ENCODE data around the gene KPNA3.
A peak's percentile ranks its signal among the peaks of the same experiment; 100 is the strongest.
"Not testable (repeated sequence)": the region's sequence is repeated elsewhere in the genome, so short reads cannot be mapped to it uniquely, and the experiment has no call there.

KPNA3 gene

GRCh38 chr13:49759503-49759902, 33.0 kb downstream of the KPNA3 start:
- FAIRE-seq (no peak), DNase-seq (ENCODE audit: low spot score) (no peak)

DNA sequence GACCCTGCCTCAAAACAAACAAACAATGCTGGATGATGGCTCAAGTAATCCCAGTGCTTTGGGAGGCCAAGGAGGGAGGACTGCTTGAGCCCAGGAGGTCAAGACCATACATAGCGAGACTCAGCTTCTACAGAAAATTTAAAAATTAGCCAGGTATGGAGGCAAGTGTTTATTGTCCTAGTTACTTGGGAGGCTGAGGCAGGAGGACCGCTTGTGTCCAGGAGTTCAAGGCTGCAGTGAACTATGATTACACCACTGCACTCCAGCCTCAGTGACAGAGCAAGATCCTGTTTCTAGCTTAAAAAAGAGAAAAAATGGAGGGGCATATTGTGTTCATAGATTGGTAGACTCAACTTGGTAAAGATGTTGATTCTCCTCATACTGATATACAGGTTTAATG, 36.2 kb downstream of the KPNA3 start:
- FAIRE-seq (no peak), DNase-seq (ENCODE audit: low spot score) (no peak)

DNA sequence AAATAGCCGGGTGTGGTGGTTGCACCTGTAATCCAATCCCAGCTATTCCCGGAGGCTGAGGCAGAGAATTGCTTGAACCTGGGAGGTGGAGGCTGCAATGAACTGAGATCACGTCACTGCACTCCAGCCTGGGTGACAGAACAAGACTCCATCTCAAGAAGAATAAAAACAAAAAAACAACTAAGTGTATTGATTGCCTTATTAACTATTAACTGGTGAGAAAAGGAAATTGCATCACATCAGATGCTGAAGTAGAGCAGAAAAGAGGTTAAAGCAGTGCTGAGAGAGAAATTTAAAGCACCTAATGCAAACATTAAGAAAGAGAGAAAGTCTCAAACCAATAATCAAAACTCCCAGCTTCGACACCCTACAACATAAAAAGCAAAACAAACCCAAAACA, 38.3 kb downstream of the KPNA3 start:
- FAIRE-seq: no peak
- DNase-seq (ENCODE audit: low spot score): no peak

GRCh38 chr13:49749848-49750247, 42.6 kb downstream of the KPNA3 start:
- FAIRE-seq (no peak), DNase-seq (ENCODE audit: low spot score) (no peak)

DNA sequence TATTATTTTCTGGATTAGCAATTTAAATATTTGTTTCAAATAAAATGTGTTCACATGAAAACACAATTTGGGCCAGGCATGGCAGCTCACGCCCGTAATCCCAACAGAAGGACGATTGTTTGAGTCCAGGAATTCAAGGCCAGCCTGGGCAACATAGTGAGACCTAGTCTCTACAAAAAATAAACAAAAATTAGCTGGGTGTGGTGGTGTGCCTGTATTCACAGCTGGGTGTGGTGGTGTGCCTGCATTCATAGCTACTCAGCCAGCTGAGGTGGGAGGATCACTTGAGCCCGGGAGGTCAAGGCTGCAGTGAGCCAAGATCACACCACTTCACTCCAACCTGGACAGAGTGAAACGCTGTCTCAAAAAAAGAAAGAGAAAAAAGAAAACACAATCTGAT, 46.4 kb downstream of the KPNA3 start:
- DNase-seq (ENCODE audit: low spot score) (no peak), FAIRE-seq (no peak)

DNA sequence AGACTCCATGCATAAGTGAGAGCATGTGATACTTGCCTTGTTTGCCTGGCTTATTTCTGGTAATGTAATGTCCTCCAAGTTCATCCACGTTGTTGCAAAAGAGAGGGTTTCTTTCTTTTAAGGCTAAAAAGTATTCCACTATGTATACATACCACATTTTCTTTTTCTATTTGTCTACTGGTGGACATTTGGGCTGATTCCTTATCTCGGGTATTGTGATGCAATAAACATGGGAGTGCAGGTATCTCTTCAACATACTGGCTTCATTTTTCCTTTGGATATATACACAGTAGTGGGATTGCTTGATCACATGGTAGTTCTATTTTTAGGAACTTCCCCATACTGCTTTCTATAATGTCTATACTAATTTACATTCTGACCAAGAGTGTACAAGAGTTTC, 51.6 kb downstream of the KPNA3 start:
- FAIRE-seq (no peak), DNase-seq (ENCODE audit: low spot score) (no peak)

DNA sequence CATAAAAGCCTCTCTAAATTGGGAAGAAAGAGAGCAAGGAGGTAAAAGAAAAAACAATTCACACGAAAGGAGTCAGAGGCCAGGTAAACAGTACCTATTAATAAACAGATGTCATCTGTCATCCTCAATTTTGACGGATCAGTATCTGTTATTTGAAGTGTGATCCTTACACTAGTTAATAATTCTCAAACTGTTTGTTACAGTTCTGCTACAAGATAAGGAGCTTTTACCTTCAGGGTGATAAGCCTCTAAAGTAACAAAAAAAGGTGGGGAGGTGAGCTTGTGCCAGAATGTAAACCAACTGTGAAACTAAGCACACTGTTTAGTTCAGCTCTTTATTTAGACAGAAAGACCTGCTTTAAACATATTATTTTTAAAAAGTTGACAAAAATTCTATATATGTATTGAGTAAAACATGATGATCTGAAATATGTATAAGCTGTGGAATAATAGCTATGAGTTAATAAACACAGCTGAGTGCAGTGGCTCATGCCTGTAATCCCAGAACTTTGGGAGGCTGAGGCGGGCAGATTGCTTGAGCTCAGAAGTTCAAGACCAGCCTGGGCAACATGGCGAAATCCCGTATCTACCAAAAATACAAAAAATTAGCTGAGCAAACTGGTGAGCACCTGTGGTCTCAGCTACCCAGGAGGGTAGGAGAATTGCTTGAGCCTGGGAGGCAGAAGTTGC, 52.8 kb downstream of the KPNA3 start:
- DNase-seq (ENCODE audit: low spot score): no peak
- FAIRE-seq: no peak

GRCh38 chr13:49733181-49733951, 59.1 kb downstream of the KPNA3 start:
- FAIRE-seq: no peak
- peak; percentile 8 for DNase-seq (ENCODE audit: low spot score)

DNA sequence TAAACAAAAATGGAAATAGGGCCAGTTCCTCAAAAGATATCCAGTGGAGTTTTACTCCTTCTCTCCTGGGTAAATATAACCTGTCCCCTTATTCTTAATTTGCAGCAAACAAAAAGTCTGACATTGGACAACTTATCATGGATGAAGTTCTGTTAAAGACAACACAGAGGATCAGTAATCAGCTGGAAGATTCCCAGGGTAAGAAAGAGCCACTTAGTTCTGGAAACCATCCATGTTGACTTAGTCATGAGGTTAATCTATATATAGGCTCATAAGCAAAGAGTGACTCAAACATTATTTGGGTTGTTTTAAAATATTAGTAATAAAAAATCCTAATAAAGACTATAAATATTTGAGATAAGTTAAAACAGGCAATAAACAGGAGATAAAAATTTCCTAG, 60.7 kb downstream of the KPNA3 start:
- DNase-seq (ENCODE audit: low spot score): no peak
- FAIRE-seq: peak; percentile 90

DNA sequence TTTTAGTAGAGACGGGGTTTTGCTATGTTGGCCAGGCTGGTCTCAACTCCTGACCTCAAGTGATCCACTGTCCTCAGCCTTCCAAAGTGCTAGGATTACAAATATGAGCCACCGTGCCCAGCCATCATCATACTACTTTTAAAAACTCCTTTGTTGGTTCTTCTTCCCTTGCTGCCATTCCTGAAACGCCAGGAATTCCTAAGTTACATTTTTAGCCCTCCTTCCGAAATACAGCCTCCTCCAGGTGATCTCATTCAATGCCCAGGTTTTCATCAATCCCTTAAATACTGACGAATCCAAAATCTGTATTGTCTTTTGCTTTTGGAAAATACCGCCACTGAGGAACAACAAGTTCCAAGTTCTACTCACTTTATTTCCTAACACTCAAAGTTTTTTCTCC, 75.9 kb downstream of the KPNA3 start:
- FAIRE-seq (no peak), DNase-seq (ENCODE audit: low spot score) (no peak)

GRCh38 chr13:49714757-49715156, 77.7 kb downstream of the KPNA3 start:
- DNase-seq (ENCODE audit: low spot score) (no peak), FAIRE-seq (no peak)

DNA sequence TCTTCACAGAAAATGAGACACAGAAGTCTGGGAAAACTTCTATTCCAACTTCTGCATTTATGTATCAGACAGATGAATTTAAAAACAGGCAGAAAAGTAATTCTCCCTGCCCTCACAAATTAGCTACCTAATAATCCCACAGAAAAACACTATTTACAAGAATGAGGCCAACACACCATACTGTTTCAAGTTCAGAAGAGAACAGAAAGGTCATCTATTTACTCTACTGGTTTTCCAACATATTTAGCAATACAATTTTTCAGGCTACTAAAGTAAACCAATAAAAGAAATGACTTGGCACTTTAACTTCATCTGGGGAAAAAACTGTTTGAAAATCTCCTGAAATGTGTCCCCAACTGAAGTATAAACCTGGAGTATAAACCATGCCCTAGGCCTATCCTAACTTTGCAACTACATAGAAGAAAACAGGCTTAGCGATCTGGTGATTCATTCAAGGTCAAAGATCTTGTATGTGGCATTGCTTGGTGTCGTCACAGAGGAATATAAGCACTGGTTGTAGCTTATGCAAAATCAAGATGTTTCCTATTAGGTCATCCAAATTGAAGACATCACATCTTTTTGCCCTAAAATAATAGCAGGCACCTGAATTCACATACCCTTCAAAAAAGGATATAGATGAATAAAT, 81.1 kb downstream of the KPNA3 start:
- FAIRE-seq: no peak

DNA sequence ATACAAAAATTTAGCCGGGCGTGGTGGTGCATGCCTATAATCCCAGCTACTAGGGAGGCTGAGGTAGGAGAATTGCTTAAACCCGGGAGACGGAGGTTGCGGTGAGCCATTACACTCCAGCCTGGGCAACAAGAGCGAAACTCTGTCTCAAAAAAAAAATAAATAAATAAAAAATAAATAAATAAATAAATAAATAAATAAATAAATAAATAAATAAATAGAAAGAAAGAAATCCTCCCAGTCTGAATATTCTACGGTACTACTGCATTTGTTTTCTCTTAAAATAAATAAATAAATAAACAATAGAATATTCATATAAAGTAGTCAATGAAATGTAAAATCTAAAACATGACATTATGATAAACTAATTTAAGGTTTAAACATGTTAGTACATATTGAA, 88.2 kb downstream of the KPNA3 start:
- FAIRE-seq: peak; percentile 62
- not testable (repeated sequence) for DNase-seq (ENCODE audit: low spot score)

More for the DNA sequence above, 81.1 kb downstream of the KPNA3 start:
- no peak for DNase-seq (ENCODE audit: low spot score)

GRCh38 chr13:49701491-49701890, 91.0 kb downstream of the KPNA3 start:
- DNase-seq (ENCODE audit: low spot score): no peak
- no peak for FAIRE-seq

DNA sequence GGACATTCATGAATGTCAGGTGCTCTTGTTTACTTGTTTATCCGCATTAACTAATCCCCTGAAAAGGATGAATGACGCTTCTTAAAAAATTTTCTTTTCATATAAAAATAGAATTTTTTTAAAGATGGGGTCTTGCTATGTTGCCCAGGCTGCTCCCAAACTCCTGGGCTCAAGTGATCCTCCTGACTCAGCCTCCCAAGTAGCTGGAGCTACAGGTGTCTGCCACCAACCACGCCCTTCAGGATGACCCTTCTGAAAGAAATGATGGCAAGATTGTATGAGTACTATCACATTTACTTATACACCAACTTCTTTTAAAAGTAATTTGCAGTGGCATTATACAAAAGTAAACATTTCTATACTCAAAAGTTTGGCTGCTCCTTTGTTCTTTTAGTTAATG, 95.0 kb downstream of the KPNA3 start:
- no peak for DNase-seq (ENCODE audit: low spot score)
- no peak for FAIRE-seq

GRCh38 chr13:49694446-49694845, 98.0 kb downstream of the KPNA3 start:
- FAIRE-seq (no peak), DNase-seq (ENCODE audit: low spot score) (no peak)

GRCh38 chr13:49693877-49694276, 98.6 kb downstream of the KPNA3 start:
- DNase-seq (ENCODE audit: low spot score) (no peak), FAIRE-seq (no peak)

DNA sequence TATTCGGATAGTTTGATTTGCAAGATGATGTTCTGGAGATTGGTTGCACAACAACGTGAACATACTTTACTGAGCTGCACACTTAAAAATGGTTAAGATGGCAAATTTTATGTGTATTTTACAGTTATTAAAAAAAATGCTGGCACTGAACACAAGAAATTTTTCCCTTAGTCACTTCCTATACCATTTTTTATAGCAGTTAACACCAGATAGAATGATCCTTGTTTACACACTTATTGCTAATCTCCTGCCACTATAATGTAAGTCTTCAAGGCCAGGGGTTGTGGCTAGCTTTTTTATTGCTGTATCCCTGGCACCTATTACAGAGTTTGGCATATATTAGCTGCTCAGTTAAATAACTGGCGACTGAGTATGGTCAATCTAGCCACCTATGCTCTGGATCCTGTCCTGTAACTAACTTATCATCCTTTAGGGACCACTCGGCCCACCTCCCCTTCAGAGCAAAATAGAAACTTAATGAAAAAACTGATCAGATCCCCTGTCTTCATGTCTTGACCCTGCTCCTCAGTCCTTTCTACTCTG, 99.2 kb downstream of the KPNA3 start:
- DNase-seq (ENCODE audit: low spot score) (no peak), FAIRE-seq (no peak)

GRCh38 chr13:49690995-49691784, 101.3 kb downstream of the KPNA3 start, which contains the start of gene EBPL:
TSS of gene EBPL (minus strand) at chr13:49691486. CDS start at chr13:49691424, 62 bp downstream.
- peak; percentile 71 for DNase-seq (ENCODE audit: low spot score)
- peak; percentile 38 for FAIRE-seq

GRCh38 chr13:49690133-49690994, 102.1 kb downstream of the KPNA3 start:
- no peak for FAIRE-seq
- no peak for DNase-seq (ENCODE audit: low spot score)

Measured in RCC 7860 (cell line).